ENCODE measurements around the gene UBE2QL1. TPM values are rescaled to one million over a fixed set of nuclear protein-coding genes. Genes with fewer than 3 reads are reported as not detected.

UBE2QL1 gene
- total and polyA plus RNA-seq, 2 of the 8 experiments (the other 6 are each of a cell fraction or from before 2014, with no cell fraction given), result 0.43 to 0.65 TPM

- CTCF ChIA-PET (ENCODE audit: partially characterized antibody), result no interaction called here
- Histone ChIP-seq H3K79me2 (ENCODE audit: control insufficient read depth in 1 of 2, insufficient read depth in 2 of 2, low read length in 2 of 2) (no peaks in the 10 kb centered on the region; a peak in 1 of 4 replicates), H3K4me3 (ENCODE audit: extremely low read depth in 1 of 4, insufficient read depth in 2 of 4, low read depth in 3 of 4, low read length in 4 of 4) (peak overlapping the region; percentile 40 to 77 (median 58)), H3K9ac (replicated peaks in 1 of 4; ENCODE audit: extremely low read depth in 1 of 4, low read depth in 3 of 4, low read length in 3 of 4) (no peak overlapping the region), H3K27ac (ENCODE audit: low read depth, low read length) (no peak overlapping the region), H2BK15ac (ENCODE audit: low read length) (no peak overlapping the region), H2BK5ac (ENCODE audit: low read depth, low read length) (no peak overlapping the region), H3K27me3 (replicated peaks in 1 of 4; ENCODE audit: control insufficient read depth in 3 of 4, extremely low read depth in 1 of 4, insufficient read depth in 3 of 4, low read length in 3 of 4) (peaks cover 28 to 73% (median 57%) of the 10 kb centered on the region in 4 experiments), H3K4me2 (ENCODE audit: insufficient read depth in 1 of 2, low read depth in 2 of 2, low read length in 2 of 2) (peak overlapping the region; percentile 79 to 100), H2AK5ac (ENCODE audit: low read depth, low read length) (no peak overlapping the region), H3K9me3 (ENCODE audit: insufficient read depth in 2 of 2, low read depth in 1 of 2, low read length in 1 of 2) (no peaks in the 10 kb centered on the region), H4K20me1 (replicated peaks in 1 of 2; ENCODE audit: control insufficient read depth in 1 of 2, insufficient read depth in 2 of 2, low read length in 2 of 2) (peaks cover 12 to 18% of the 10 kb centered on the region in 2 experiments), H3K18ac (ENCODE audit: extremely low read depth, low read length) (no peak overlapping the region; the same call in 1 of the 2 replicates), H3K23ac (ENCODE audit: insufficient read length) (no peak overlapping the region), H3K23me2 (ENCODE audit: low read depth, low read length) (peaks cover 22% of the 10 kb centered on the region), H2BK12ac (ENCODE audit: low read depth, low read length) (no peak overlapping the region), H3K36me3 (ENCODE audit: control insufficient read depth in 2 of 4, insufficient read depth in 4 of 4, low read length in 3 of 4) (no peaks in the 10 kb centered on the region; a peak in 2 of 8 replicates), H3K14ac (ENCODE audit: insufficient read length) (no peak overlapping the region), H3K4ac (replicated peaks; ENCODE audit: insufficient read length, low read depth, low read length) (no peak overlapping the region), H2BK20ac (ENCODE audit: low read length) (no peak overlapping the region), H4K91ac (replicated peaks; ENCODE audit: insufficient read length, low read length) (no peak overlapping the region), H2BK120ac (replicated peaks; ENCODE audit: low read depth, low read length) (no peak overlapping the region), H3K4me1 (replicated peaks in 1 of 4; ENCODE audit: control insufficient read depth in 3 of 4, insufficient read depth in 4 of 4, low read length in 3 of 4) (peaks cover 0 to 9% (median 4%) of the 10 kb centered on the region in 4 experiments; a peak in 4 of 7 replicates), H4K5ac (ENCODE audit: insufficient read length, low read depth, low read length) (no peak overlapping the region), H3K79me1 (ENCODE audit: low read depth, low read length) (peaks cover 4% of the 10 kb centered on the region; the same call in 1 of the 2 replicates), H3K56ac (replicated peaks; ENCODE audit: insufficient read length, low read depth, low read length) (no peak overlapping the region), H4K8ac (ENCODE audit: extremely low read depth, insufficient read depth, low read length) (no peak overlapping the region), H2AFZ (ENCODE audit: low read length) (no peak overlapping the region)
- POLR2A ChIA-PET (ENCODE audit: partially characterized antibody), result interaction anchor here (1.2 kb wide), 1 partner anchor 178 kb away, joined by 4 read pairs; no protein-coding TSS in a partner anchor
- no peak for DNase-seq (ENCODE audit: low read depth in 1 of 2, low spot score in 2 of 2)
- FAIRE-seq, result no peak
- TF ChIP-seq RNF2 (IDR thresholded peaks at IDR 0.05; ENCODE audit: borderline replicate concordance, low read depth, low read length, missing control alignments, poor library complexity, severe bottlenecking) (peak; percentile 72), EZH2 (IDR thresholded peaks at IDR 0.05; ENCODE audit: low read depth, low read length, severe bottlenecking) (peak; percentile 51), SUZ12 (IDR thresholded peaks at IDR 0.05; ENCODE audit: low read length) (peak; percentile 79; the same call in 1 of the 2 replicates), NANOG (IDR thresholded peaks at IDR 0.05; ENCODE audit: insufficient read depth, low read depth, low read length, poor library complexity, severe bottlenecking) (no peak)
- WGBS, 2 experiments (ENCODE audit: extremely low coverage in 1 of 2, insufficient coverage in 1 of 2, insufficient read length in 1 of 2, insufficient replicate concordance in 2 of 2, low coverage in 1 of 2, low lambda C conversion rate in 2 of 2, missing lambda C conversion rate in 1 of 2), result 22% methylated on average over 10 of the region's 15 CpGs; no CpG with 5 or more reads in 1 of the 2 experiments
Measured at GRCh38 chr5:6449465-6450158, 953 bp downstream of the UBE2QL1 start.

All from H1 (cell line).